GM08714 (cell line): ENCODE data around the gene ZC3H12A.
A peak's percentile ranks its signal among the peaks of the same experiment; 100 is the strongest.

ENCODE experiments used
- H3K4me3 ChIP-seq: fragments of 200-500 bp; sonication (Bioruptor generic); 2 replicates; pipeline ENCODE4 v1.5.1; 2014; ENCODE audit warnings: mild to moderate bottlenecking, low read length, inconsistent platforms
- ZNF274 ChIP-seq: IDR thresholded peaks from 2 replicates; pipeline ENCODE4 v1.6.1; 2012; ENCODE audit warnings: mild to moderate bottlenecking, low read depth, low read length

The ZC3H12A gene

DNA sequence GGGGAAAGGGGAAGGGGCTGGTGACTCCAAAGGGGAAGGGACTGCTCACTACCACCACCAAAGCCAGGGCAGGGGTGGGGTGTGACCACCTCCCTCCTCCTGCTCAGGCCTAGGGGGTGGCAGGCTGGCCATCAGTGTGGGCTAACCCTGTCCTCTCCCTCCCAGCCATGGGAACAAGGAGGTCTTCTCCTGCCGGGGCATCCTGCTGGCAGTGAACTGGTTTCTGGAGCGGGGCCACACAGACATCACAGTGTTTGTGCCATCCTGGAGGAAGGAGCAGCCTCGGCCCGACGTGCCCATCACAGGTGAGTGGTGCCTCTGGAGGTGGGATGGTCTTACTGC, 5.7 kb downstream of the ZC3H12A start:
- no peak for TF ChIP-seq ZNF274
- H3K4me3 ChIP-seq = peak overlapping the region; percentile 93; the same call in 1 of the 2 replicates

- no peak overlapping the region for H3K4me3 ChIP-seq
- no peak for TF ChIP-seq ZNF274
These were observed 6.4 kb downstream of the ZC3H12A start for GRCh38 chr1:37480581-37481288.

DNA sequence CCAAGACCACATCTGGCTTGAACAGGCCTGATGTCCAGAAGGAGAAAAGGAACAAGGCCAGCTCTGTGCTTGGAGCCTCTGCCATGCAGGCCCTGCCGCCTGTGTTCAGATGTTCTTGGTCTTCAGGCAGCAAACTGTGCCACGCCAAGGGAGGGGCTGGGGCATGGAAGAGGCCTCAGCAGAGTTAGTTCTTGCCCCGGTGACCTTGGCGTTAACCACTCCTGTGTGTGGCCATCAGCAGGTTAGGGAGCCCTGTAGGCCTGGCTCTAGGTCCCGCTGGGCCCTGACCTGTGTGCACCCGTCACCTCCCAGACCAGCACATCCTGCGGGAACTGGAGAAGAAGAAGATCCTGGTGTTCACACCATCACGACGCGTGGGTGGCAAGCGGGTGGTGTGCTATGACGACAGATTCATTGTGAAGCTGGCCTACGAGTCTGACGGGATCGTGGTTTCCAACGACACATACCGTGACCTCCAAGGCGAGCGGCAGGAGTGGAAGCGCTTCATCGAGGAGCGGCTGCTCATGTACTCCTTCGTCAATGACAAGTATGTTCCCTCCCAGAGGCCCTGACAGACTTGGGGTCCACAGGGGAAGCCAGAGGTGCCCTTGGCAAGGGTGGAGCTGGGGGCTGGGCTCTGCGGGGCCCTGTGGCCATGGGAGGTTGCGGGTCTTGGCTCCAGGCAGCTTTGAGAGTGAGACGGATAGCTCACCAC, 7.1 kb downstream of the ZC3H12A start:
- no peak for TF ChIP-seq ZNF274

DNA sequence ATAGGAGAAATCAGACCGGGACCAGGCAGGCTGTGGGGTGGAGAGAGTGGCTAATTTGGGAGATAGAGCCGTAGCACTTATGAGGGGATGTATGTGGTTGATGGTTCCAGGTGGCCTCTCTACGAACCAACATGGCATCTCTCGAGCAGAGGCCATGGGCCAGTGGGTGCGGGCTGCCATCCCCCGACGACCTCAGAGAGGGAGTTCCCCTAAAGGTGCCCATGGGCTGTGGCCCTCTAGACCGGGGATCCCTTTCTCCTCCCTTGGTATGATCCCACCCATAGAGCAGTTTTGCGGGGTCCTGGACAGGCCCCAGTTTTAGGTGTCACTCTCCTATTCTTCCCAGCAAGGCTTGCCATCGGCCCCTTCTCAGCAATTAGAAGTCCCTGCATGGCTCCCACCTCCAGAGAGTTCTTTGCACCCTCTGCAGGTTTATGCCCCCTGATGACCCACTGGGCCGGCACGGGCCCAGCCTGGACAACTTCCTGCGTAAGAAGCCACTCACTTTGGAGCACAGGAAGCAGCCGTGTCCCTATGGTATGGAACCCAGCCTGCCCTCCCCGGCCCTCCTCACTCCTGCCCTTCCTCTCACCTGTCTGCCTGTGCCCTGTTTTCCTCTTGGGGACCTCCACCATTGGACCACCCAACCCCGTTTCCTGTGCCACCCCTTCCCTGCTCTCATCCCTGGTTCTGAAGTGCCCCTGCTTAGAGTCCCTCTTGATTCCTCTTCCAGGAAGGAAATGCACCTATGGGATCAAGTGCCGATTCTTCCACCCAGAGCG, 7.8 kb downstream of the ZC3H12A start:
- no peak overlapping the region for H3K4me3 ChIP-seq
- no peak for TF ChIP-seq ZNF274

More for the DNA sequence above, 7.1 kb downstream of the ZC3H12A start:
- H3K4me3 ChIP-seq = no peak overlapping the region

GRCh38 chr1:37482796-37483744, 8.7 kb downstream of the ZC3H12A start:
- TF ChIP-seq ZNF274 = no peak
- no peak overlapping the region for H3K4me3 ChIP-seq

DNA sequence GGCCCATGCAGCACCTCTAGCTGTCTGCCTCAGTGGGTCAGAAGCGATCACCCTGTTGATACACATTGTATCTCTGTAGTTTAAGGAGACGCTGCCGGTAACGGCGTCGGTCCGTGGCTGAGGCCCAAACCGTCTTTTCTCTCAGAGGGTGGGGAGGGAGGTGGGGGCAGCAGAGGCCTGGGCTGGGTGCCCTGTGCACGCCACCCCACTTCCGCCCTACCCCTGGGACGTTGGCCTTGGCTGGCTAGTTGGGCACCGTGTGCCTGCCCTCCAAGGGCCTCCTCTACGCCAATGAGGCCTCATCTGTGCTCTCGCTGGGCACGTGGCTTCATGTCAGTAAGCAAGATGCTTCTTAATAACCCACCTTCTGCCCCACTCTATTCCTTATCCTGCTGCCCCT, 9.4 kb downstream of the ZC3H12A start:
- TF ChIP-seq ZNF274 = no peak
- H3K4me3 ChIP-seq = no peak overlapping the region

- TF ChIP-seq ZNF274 = no peak
- H3K4me3 ChIP-seq = no peak overlapping the region
These were observed 10.1 kb downstream of the ZC3H12A start for GRCh38 chr1:37484325-37485051.

- TF ChIP-seq ZNF274 = no peak
- H3K4me3 ChIP-seq = no peak overlapping the region
These were observed 11.7 kb downstream of the ZC3H12A start for GRCh38 chr1:37485902-37486679.

- no peak overlapping the region for H3K4me3 ChIP-seq
These were observed 12.6 kb downstream of the ZC3H12A start for GRCh38 chr1:37486680-37487618.

DNA sequence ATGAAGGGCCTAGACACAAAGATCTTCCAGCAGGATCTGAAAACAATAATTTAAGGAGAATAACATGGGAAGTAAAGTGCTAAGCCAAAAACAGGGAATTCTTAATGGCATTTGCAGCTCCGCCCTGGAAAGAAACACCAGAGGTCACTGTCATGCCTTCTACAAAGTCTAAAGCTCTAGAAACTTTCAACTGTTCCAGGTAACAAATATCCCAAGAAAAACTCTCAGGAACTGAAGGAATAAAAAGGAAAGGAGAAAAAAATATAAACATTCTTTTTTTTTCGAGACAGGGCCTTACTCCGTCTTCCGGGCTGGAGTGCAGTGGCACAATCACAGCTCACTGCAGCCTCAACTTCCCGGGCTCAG, 13.2 kb downstream of the ZC3H12A start:
- no peak for TF ChIP-seq ZNF274
- no peak overlapping the region for H3K4me3 ChIP-seq

More at GRCh38 chr1:37486680-37487618, 12.6 kb downstream of the ZC3H12A start:
- no peak for TF ChIP-seq ZNF274

DNA sequence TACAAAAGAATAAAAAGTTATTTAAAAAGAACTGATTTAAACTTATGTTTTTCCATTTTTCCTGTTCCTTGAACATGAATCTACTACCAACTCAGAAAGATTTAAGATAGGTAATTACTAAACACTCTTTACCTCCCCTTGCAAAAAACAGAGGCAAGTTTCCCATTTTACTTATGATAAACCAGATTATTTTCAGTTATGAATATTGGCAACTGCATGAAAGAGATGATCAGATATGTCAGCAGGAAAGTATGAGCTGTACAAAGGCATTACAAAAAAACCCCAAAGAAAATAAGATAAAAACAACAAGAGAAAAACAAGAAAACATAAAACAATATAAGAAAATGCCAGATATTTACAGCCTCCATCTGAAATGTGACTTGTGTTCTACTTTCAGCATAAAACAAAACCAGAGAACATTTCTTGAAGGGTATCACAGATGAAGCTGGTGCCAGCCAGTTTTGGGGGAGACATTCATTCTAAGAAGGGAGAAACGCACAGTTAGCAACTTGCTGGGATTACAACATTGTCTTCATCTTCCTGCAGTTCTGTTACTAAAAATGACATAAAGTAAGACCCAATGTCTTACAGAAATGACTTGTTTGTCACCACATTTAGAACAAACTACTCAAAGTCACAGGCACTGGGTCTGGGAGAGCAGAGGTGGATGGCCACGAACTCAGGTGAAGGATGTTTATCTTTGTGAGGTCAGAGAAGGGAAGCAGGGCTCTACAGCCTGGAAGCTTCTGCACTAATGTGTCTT, 19.1 kb downstream of the ZC3H12A start:
- H3K4me3 ChIP-seq = no peak overlapping the region
- TF ChIP-seq ZNF274 = no peak

GRCh38 chr1:37495875-37496274, 21.5 kb downstream of the ZC3H12A start:
- H3K4me3 ChIP-seq = no peak overlapping the region
- no peak for TF ChIP-seq ZNF274
